T-cell (primary cell): ENCODE results near the gene PTPRC. TPM values are rescaled to one million over a fixed set of nuclear protein-coding genes. Genes with fewer than 3 reads are reported as not detected.

Source experiments
- ATAC-seq, 4 experiments: fragments of 200-7000 bp in 3 of 4; fragments of 150-1000 bp in 1 of 4; cut with Tn5 transposase; replicated peaks in 1 of 4; 1 replicate in 3 of 4; 2 replicates in 1 of 4; pipeline ENCODE4 v1.10.0; 2021; ENCODE audit warnings: moderate library complexity in 3 of 4, mild to moderate bottlenecking in 2 of 4, moderate number of reproducible peaks in 1 of 4
- CTCF ChIA-PET, 2 donors: fragments of 300-600 bp; sonication (Branson Sonifier 250); formaldehyde crosslinking; loops; one replicate each; lab custom pipeline; 2022; ENCODE audit warnings: antibody characterized with exemption in 2 of 2; lab: Charles Lee
- POLR2A ChIA-PET, 2 donors: fragments of 300-600 bp; sonication (Branson Sonifier 250); formaldehyde crosslinking; loops; one replicate each; lab custom pipeline; 2022; ENCODE audit warnings: antibody characterized with exemption in 2 of 2; lab: Charles Lee
- DNase-seq, 35 experiments: peaks; one replicate each; pipeline versions ENCODE4 v3.0.0 to v3.0.0-alpha.2; 2013 to 2023
- H3K27ac ChIP-seq: one replicate; pipeline ENCODE4 v1.5.1; 2013; ENCODE audit warnings: low read length
- H3K27me3 ChIP-seq, 2 experiments: replicated peaks in 1 of 2; 1 replicate in 1 of 2; 2 replicates in 1 of 2; pipeline versions ENCODE4 v1.6.1 to v1.7.0; 2013; ENCODE audit warnings: low read length in 1 of 2, mixed read lengths in 1 of 2; ENCODE audit not compliant: control insufficient read depth in 2 of 2, insufficient read depth in 2 of 2; ENCODE audit errors: extremely low read depth in 1 of 2
- H3K36me3 ChIP-seq, 2 donors: 1 replicate in 1 of 2; 2 replicates in 1 of 2; pipeline versions ENCODE4 v1.6.1 to v1.7.0; 2013; ENCODE audit warnings: low read length in 1 of 2; ENCODE audit not compliant: control insufficient read depth in 2 of 2, insufficient read depth in 1 of 2; ENCODE audit errors: extremely low read depth in 1 of 2
- H3K4me1 ChIP-seq, 2 experiments: 1 replicate in 1 of 2; 2 replicates in 1 of 2; pipeline versions ENCODE4 v1.6.1 to v1.7.0; 2013; ENCODE audit warnings: low read length in 2 of 2, mixed read lengths in 1 of 2; ENCODE audit not compliant: insufficient read depth in 2 of 2, control insufficient read depth in 1 of 2; ENCODE audit errors: extremely low read depth in 1 of 2
- H3K4me3 ChIP-seq, 2 donors: 1 replicate in 1 of 2; 2 replicates in 1 of 2; pipeline versions ENCODE4 v1.5.1 to v1.7.0; 2013; ENCODE audit warnings: mild to moderate bottlenecking in 2 of 2, low read length in 1 of 2, moderate library complexity in 1 of 2; ENCODE audit not compliant: control insufficient read depth in 1 of 2; ENCODE audit errors: extremely low read depth in 1 of 2
- H3K9me3 ChIP-seq: 2 replicates; pipeline ENCODE4 v1.7.0; 2013
- H3K27ac Mint-ChIP-seq, 2 donors: one replicate each; pipeline ENCODE4 v1.8.0; 2020 to 2021; ENCODE audit warnings: mild to moderate bottlenecking in 2 of 2, mixed read lengths in 2 of 2
- H3K27me3 Mint-ChIP-seq, 2 donors: one replicate each; pipeline ENCODE4 v1.8.0; 2021 to 2022; ENCODE audit warnings: mixed read lengths in 2 of 2
- H3K36me3 Mint-ChIP-seq: one replicate; pipeline ENCODE4 v1.8.0; 2021; ENCODE audit warnings: mixed read lengths
- H3K4me1 Mint-ChIP-seq, 3 donors: one replicate each; pipeline ENCODE4 v1.8.0; 2020 to 2022; ENCODE audit warnings: mixed read lengths in 3 of 3, mild to moderate bottlenecking in 1 of 3
- H3K4me3 Mint-ChIP-seq, 3 donors: one replicate each; pipeline ENCODE4 v1.8.0; 2020 to 2022; ENCODE audit warnings: mild to moderate bottlenecking in 3 of 3, mixed read lengths in 3 of 3, moderate library complexity in 3 of 3
- H3K9me3 Mint-ChIP-seq, 3 donors: one replicate each; pipeline ENCODE4 v1.8.0; 2020 to 2022; ENCODE audit warnings: mixed read lengths in 3 of 3
- WGBS: methylation state at CpG from one replicate; pipeline ENCODE4 v1.1.5; 2013; ENCODE audit warnings: missing lambda C conversion rate; ENCODE audit not compliant: insufficient coverage; 5-methylcytosine and 5-hydroxymethylcytosine counted together
- total RNA-seq, 35 experiments: library from RNA in 6 of 35; stranded (reverse) in 6 of 35; fragments of 120-200 nt in 1 of 35; gene quantifications; one replicate each; pipeline versions ENCODE4 v1.2.1 to v1.2.4 and lab custom pipeline; 2013 to 2026

PTPRC gene
- total RNA-seq, 5 donors from 2014 or later (not counting 1 experiment from before 2014, with no cell fraction given) = 674 to 984 (median 781) TPM

GRCh38 chr1:198730952-198731351 lies 92.1 kb downstream of the PTPRC start:
- DNase-seq = no peak
- Histone ChIP-seq H3K27me3 (no peaks in the 10 kb centered on the region), H3K4me1 (peaks cover 3 to 12% of the 10 kb centered on the region in 2 experiments), H3K4me3 (no peak overlapping the region), H3K36me3 (peaks cover 4 to 96% of the 10 kb centered on the region in 2 donors), H3K9me3 (no peaks in the 10 kb centered on the region), H3K27ac (peak overlapping the region; percentile 24)
- Mint-ChIP-seq H3K27ac (peak overlapping the region; percentile 67 to 72), H3K36me3 (peaks cover 65% of the 10 kb centered on the region), H3K4me3 (no peak overlapping the region), H3K27me3 (no peaks in the 10 kb centered on the region), H3K9me3 (peaks cover 0 to 4% (median 3%) of the 10 kb centered on the region in 3 donors), H3K4me1 (peaks cover 65 to 69% (median 66%) of the 10 kb centered on the region in 3 donors)
- POLR2A ChIA-PET = interaction anchor here in 1 of 2 donors (0.6 to 0.7 kb wide), 2 partner anchors 27 to 452 kb away, joined by 3 to 4 read pairs; no protein-coding TSS in a partner anchor
- ATAC-seq = no peak
- CTCF ChIA-PET = interaction anchor here in 1 of 2 donors (1.0 to 1.3 kb wide), 2 partner anchors 20 to 30 kb away, joined by 4 read pairs; no protein-coding TSS in a partner anchor
- no CpG with 5 or more reads among the region's 2 CpGs for WGBS

GRCh38 chr1:198734323-198735008 lies 95.6 kb downstream of the PTPRC start:
- H3K27me3 Mint-ChIP-seq = no peaks in the 10 kb centered on the region
- peaks cover 0 to 16% (median 8%) of the 10 kb centered on the region in 3 donors for H3K9me3 Mint-ChIP-seq
- ChIA-PET CTCF (no interaction called here), POLR2A (no interaction called here)
- peak overlapping the region; percentile 71 to 83 for H3K27ac Mint-ChIP-seq
- no peak overlapping the region for H3K4me3 Mint-ChIP-seq
- no peaks in the 10 kb centered on the region for H3K9me3 ChIP-seq
- peaks cover 80% of the 10 kb centered on the region for H3K36me3 Mint-ChIP-seq
- no peak for DNase-seq
- H3K27ac ChIP-seq = peak overlapping the region; percentile 31
- H3K4me1 ChIP-seq = peaks cover 0 to 12% of the 10 kb centered on the region in 2 experiments
- H3K27me3 ChIP-seq = no peaks in the 10 kb centered on the region
- peaks cover 3 to 92% of the 10 kb centered on the region in 2 donors for H3K36me3 ChIP-seq
- H3K4me3 ChIP-seq = no peak overlapping the region
- peaks cover 72 to 76% (median 75%) of the 10 kb centered on the region in 3 donors for H3K4me1 Mint-ChIP-seq
- no peak for ATAC-seq
- WGBS = 29% methylated on average over 1 of the region's 2 CpGs

GRCh38 chr1:198741744-198742143 lies 102.9 kb downstream of the PTPRC start:
- peaks cover 10 to 12% of the 10 kb centered on the region in 2 experiments for H3K4me1 ChIP-seq

GRCh38 chr1:198747127-198747526 lies 108.3 kb downstream of the PTPRC start:
- POLR2A ChIA-PET = interaction anchor here in 1 of 2 donors (0.7 kb wide), 1 partner anchor 74 kb away, joined by 3 read pairs; no protein-coding TSS in a partner anchor
- 92% methylated on average over 2 of the region's 2 CpGs for WGBS
- Histone ChIP-seq H3K36me3 (peaks cover 7 to 94% of the 10 kb centered on the region in 2 donors), H3K9me3 (no peaks in the 10 kb centered on the region), H3K27ac (peak overlapping the region; percentile 13), H3K27me3 (no peaks in the 10 kb centered on the region), H3K4me3 (no peak overlapping the region), H3K4me1 (peaks cover 7 to 11% of the 10 kb centered on the region in 2 experiments)
- H3K4me1 Mint-ChIP-seq = peaks cover 17 to 26% (median 26%) of the 10 kb centered on the region in 3 donors
- H3K27ac Mint-ChIP-seq = no peak overlapping the region
- H3K36me3 Mint-ChIP-seq = peaks cover 39% of the 10 kb centered on the region
- H3K27me3 Mint-ChIP-seq = no peaks in the 10 kb centered on the region
- DNase-seq = no peak
- H3K9me3 Mint-ChIP-seq = no peaks in the 10 kb centered on the region
- CTCF ChIA-PET = no interaction called here
- H3K4me3 Mint-ChIP-seq = no peak overlapping the region
- peak in 1 of 4 experiments; percentile 38 for ATAC-seq

More at GRCh38 chr1:198741744-198742143, 102.9 kb downstream of the PTPRC start:
- H3K9me3 Mint-ChIP-seq = peaks cover 0 to 7% (median 2%) of the 10 kb centered on the region in 3 donors
- DNase-seq (no peak), ATAC-seq (no peak)
- H3K27me3 ChIP-seq = no peaks in the 10 kb centered on the region
- ChIA-PET CTCF (no interaction called here), POLR2A (interaction anchor here in 1 of 2 donors (0.7 kb wide), 1 partner anchor 15 kb away, joined by 5 read pairs; no protein-coding TSS in a partner anchor)
- H3K9me3 ChIP-seq = no peaks in the 10 kb centered on the region
- no peak overlapping the region for H3K4me3 ChIP-seq
- H3K4me1 Mint-ChIP-seq = peaks cover 45 to 56% (median 51%) of the 10 kb centered on the region in 3 donors
- peaks cover 14 to 88% of the 10 kb centered on the region in 2 donors for H3K36me3 ChIP-seq
- H3K36me3 Mint-ChIP-seq = peaks cover 62% of the 10 kb centered on the region
- H3K4me3 Mint-ChIP-seq = no peak overlapping the region
- WGBS = 100% methylated on average over 1 of the region's 3 CpGs
- H3K27me3 Mint-ChIP-seq = no peaks in the 10 kb centered on the region
- H3K27ac Mint-ChIP-seq = peak overlapping the region; percentile 71 to 79
- peak overlapping the region; percentile 4 for H3K27ac ChIP-seq

GRCh38 chr1:198749279-198749678 lies 110.4 kb downstream of the PTPRC start:
- Mint-ChIP-seq H3K27me3 (no peaks in the 10 kb centered on the region), H3K36me3 (peaks cover 38% of the 10 kb centered on the region), H3K4me3 (no peak overlapping the region), H3K4me1 (peaks cover 9 to 21% (median 16%) of the 10 kb centered on the region in 3 donors), H3K27ac (peak overlapping the region in 1 of 2 donors; percentile 75), H3K9me3 (no peaks in the 10 kb centered on the region)
- DNase-seq (no peak), ATAC-seq (no peak)
- H3K27me3 ChIP-seq = no peaks in the 10 kb centered on the region
- H3K9me3 ChIP-seq = no peaks in the 10 kb centered on the region
- H3K4me3 ChIP-seq = no peak overlapping the region
- peaks cover 6 to 11% of the 10 kb centered on the region in 2 experiments for H3K4me1 ChIP-seq
- no CpG with 5 or more reads among the region's 1 CpG for WGBS
- peaks cover 12 to 93% of the 10 kb centered on the region in 2 donors for H3K36me3 ChIP-seq
- ChIA-PET POLR2A (interaction anchor here in 1 of 2 donors (0.6 to 1.5 kb wide), 2 partner anchors 11 to 571 kb away, joined by 4 to 8 read pairs; no protein-coding TSS in a partner anchor), CTCF (interaction anchor here in 1 of 2 donors (0.7 to 1.2 kb wide), 3 partner anchors 9 to 364 kb away, joined by 3 to 4 read pairs (median 3); no protein-coding TSS in a partner anchor)
- H3K27ac ChIP-seq = no peak overlapping the region

- Histone ChIP-seq H3K9me3 (no peaks in the 10 kb centered on the region), H3K4me1 (peaks cover 6 to 11% of the 10 kb centered on the region in 2 experiments), H3K27me3 (no peaks in the 10 kb centered on the region), H3K4me3 (no peak overlapping the region), H3K27ac (no peak overlapping the region), H3K36me3 (peaks cover 14 to 93% of the 10 kb centered on the region in 2 donors)
- peaks cover 44% of the 10 kb centered on the region for H3K36me3 Mint-ChIP-seq
- H3K4me3 Mint-ChIP-seq = no peak overlapping the region
- ChIA-PET POLR2A (interaction anchor here in 1 of 2 donors (0.6 to 1.5 kb wide), 3 partner anchors 10 to 609 kb away, joined by 3 to 7 read pairs (median 4); no protein-coding TSS in a partner anchor), CTCF (interaction anchor here in 1 of 2 donors (0.7 to 1.2 kb wide), 4 partner anchors 9 to 363 kb away, joined by 3 to 4 read pairs (median 4); no protein-coding TSS in a partner anchor)
- DNase-seq (no peak), ATAC-seq (no peak)
- no peaks in the 10 kb centered on the region for H3K9me3 Mint-ChIP-seq
- whole genome bisulfite sequencing = no CpG with 5 or more reads among the region's 3 CpGs
- H3K4me1 Mint-ChIP-seq = peaks cover 16 to 21% (median 21%) of the 10 kb centered on the region in 3 donors
- no peak overlapping the region for H3K27ac Mint-ChIP-seq
- H3K27me3 Mint-ChIP-seq = no peaks in the 10 kb centered on the region
Observed at GRCh38 chr1:198750081-198750480, 111.2 kb downstream of the PTPRC start.
